GM18909 (cell line): ENCODE results near the gene GABBR2.
"Not testable (repeated sequence)": the region's sequence is repeated elsewhere in the genome, so short reads cannot be mapped to it uniquely, and the experiment has no call there.

Experiments used
- ATAC-seq: cut with Tn5 transposase; IDR thresholded peaks from one replicate; pipeline ENCODE4 v1.9.1; 2021; ENCODE audit warnings: mild to moderate bottlenecking; ENCODE audit not compliant: unreplicated experiment, poor library complexity

GABBR2 gene

DNA sequence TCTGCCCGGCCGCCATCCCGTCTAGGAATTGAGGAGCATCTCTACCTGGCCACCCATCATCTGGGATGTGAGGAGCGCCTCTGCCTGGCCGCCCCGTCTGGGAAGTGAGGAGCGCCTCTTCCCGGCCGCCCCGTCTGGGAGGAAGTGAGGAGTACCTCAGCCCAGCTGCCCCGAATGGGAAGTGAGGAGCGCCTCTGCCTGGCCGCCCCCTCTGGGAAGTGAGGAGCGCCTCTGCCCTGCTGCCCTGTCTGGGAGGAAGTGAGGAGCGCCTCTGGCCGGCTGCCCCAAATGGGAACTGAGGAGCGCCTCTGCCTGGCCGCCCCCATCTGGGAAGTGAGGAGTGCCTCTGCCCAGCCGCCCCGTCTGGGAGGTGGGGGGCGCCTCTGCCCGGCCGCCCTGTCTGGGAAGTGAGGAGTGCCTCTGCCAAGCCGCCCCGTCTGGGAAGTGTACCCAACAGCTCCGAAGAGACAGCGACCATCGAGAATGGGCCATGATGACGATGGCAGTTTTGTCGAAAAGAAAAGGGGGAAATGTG, 244.5 kb downstream of the GABBR2 start:
- ATAC-seq, result not testable (repeated sequence)

DNA sequence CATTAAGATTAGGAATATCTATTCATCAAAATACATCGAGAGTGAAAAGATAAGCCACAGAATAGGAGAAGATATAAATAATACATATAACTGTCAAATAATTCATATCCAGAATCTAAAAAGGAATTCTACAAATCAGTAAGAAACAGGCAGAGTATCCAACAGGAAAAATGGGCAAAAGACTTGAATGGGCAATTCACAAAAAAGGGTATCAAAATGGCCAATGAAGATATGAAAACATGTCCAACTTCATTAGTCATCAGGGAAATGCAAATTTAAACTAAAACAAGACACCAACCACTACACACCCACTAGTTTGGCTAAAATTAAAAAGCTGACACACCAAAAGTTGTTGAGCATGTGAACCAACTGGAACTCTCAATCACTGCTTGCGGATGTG, 246.4 kb downstream of the GABBR2 start:
- no peak for ATAC-seq

DNA sequence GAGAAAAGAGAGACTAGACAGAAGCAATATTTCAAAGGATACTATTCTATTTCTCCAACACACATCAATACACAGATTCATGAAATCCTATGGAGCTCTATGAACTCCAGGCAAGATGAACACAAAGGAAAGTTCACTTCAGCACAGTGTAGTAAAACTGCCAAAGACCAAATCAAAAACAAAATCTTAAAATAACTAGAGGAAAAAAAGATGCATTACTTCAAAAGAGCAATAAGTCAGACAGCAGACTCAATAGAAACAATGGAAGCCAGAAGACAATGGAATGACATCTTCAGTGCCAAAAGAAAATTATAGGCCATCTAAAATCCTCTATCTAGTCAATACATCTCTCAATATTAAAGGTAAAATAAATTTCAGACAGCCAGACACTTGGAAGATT, 248.0 kb downstream of the GABBR2 start:
- no peak for ATAC-seq

DNA sequence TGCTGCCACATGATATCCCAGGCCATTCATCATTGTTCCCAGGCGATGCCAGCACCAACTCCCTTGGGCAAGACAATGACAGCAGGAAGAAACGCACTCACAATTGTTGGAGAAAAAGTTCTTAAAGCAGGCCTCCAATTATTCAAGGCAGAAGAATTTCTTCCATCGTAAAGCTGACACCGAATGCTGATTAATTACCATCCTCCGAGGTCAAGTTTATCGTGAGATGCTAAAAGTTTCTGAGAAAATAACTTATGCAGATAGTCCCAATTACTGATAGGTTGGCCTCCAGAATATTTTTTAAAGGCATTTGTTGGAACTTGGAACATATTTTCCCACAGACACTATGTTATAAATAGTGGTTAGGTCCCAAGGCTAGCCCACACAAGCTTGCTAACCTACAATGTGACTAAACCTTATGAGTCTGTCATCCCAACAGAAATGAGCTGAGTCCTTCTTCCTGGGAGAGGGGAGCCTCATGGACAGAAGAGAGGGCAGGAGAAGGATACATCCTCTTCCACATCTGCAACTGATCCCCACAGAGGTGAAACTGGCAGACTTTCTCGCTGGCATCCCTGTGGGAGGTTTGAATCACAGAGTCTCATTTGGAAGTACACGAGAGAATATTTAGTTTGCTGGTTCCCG, 250.9 kb downstream of the GABBR2 start:
- ATAC-seq, result no peak

DNA sequence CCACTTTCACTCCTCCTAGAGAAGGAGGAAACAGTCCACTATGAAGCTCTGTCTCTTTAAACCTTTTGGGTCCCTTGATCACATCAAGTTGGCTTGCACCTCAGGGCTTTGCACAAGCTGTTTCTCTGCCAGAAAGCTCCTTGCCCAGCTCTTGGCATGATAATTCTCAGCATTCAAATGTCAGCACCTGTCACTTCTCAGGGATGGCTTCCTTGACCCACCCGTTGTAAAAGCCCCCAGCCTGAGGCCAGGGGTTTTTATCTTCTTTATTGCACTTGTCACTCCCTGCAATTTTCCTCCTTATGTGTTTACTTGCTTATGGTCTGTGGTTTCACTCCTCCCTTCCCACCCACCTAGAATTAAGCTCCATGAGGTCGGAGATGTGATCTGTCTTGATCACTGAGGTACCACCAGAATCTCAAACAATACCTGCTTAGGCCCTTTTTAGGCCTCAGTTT, 252.6 kb downstream of the GABBR2 start:
- no peak for ATAC-seq

DNA sequence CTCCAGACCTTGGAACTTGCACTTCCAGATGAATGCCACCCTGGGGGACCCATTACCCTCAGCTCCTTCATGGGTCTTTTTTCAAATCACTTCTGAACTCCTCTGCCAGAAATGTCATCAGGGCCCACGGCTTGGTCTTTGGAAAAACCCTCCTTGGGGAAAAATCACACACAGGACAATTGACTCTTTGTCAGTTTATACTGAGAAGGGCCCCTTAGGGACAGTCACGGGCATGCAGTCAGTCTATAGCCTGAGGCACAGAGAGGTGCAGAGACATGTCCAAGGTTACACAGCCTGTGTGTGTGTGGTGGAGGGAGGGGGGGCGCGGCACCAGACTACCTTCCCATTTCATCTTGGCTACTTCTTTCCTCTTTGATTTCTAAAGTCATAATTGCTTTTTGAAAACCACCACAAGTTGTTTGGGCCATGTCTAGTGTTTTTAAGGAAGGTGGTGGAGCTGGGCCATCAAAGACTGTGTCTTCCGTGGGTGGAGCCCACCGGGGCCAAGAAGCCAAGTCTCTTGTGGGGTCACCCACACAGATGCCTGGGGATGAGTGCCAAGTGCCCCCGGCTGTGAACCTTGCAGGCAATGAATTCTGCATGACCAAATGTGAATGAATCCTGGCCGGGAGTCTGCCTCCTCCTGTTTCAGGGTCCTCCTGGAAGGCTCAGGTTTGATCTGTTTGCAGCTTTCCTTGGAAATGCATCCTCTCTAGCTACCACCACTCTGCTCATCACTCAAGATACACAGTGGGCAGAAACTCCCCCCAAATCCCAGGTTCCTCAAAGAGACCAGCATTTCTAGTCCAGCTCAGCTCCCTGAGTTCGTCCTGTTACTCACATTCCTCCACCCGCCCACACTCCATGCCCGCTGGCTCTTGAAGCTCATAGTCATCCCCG, 253.2 kb downstream of the GABBR2 start:
- no peak for ATAC-seq

DNA sequence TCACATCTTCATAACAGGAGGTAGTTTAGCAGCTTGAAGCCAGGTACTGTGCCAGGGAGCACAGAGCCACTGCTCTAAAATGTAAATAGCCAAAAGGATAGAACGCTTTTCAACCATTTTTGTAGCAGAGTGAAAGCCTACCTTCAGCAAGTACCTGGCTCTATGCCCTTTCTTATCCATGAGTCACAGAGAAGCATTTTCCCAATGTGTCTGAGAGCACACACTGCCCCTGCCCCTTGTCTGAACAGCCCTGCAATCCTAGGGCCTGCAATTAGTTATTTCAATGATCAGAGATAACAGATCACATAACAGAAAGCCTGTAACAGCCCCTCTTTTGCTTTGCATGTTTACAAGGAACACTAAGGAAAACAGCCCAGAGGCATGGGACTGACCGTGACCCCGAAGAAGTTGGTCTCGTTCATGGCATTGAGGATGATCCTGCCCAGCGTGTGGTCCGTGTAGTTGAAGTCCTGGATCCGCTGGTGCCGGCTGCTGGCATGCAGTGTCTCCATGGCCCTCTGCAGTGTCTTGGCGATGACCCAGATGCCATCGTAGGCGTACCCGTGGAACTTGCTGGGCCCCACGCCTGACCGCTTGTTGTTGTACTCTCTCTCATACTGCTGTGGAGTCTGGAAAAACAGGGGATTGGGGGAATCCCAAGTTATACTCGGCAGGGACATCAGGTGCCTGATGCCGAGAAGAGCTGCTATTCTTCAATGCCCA, 255.0 kb downstream of the GABBR2 start:
- ATAC-seq, result no peak

DNA sequence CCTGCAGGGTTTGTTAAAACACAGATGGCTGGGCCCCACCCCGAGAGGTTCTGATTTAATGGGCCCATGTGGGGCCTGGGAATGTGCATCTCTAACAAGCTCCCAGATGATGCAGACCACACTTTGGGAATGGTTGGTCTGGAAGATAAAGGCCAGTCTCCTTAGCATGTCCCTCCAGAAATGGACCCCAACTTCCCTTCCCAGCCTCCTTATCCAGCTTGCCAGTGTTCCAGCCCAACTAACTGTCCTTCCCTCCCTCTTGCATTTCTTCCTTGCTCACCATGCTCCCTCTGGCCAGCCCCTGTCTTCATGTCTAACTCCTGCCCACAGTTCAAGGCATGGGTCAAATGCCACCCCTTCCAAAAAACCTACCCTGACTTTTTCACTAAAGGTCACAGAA, 257.2 kb downstream of the GABBR2 start:
- no peak for ATAC-seq

DNA sequence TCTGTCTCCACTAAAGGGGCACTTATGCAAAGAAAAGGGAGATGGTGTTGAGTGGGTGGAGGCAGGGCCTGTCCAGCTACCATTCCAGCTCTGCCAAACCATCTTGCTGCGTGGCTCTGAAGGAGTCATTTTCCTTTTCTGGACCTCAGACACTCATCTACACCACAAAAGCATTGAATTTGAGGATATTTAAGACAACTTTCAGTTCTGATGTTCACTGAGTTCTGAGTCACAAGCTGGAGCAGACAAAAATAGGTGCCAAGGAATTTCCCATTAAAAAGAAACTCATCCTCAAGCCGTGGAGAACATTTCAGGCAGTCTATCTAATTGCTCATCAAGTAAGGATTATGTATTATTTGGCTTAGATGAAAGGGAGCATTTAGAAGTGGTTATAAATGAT, 258.2 kb downstream of the GABBR2 start:
- ATAC-seq, result no peak

DNA sequence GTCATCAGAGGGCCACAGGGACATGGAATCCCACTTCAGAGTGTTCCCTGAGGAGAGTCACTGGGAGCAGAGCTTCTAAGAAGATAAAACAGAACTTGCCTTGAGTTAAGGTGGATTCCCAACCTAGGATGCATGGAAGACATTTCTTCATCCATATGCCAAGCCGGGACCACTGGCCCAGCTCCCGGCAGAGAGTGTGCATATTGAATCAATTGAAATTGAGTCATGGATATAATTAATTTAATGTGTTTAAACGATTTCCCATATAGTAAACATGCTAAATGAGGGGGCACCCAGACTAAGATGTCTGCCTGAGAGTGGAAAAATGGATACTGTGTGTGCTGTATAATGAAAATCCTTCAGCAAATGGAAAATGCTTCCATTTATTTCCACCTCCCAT, 258.9 kb downstream of the GABBR2 start:
- no peak for ATAC-seq

DNA sequence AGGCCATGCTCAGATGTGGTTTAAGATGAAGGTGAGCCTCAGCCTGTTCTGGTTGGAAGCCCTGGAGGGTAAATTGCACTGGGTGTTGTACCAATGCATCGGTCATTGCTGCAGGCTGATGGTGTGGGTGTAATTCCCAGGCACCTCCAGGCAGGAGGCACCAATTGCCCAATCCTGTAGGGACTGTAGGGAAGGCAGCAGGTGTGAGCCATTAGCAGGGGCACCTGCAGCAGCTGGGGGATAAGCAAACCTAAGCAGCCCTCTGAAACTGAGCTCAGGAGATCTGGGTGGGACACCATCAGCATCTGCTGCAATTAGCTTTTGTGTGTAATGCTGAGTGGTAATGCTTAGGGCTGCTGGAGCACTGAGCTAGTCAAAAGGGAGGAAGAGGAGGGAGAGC, 263.2 kb downstream of the GABBR2 start:
- no peak for ATAC-seq

DNA sequence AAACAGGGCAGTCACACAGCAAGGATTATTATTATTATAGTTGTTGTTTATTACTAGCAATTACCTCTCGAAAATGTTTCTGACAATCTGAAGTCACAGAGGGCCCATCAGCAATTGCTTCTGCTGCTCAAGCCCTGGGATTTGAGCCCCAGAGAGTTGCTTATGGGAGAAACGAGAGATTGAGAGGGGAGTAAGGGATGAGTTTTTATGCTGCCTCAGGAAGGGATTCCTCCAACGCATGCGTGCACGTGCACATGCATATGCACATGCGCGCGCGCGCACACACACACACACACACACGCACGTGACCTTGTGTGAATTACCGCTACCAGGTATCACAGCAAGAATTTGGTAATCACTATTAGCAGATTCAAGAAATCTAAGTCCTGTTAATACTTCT, 264.1 kb downstream of the GABBR2 start:
- ATAC-seq, result no peak

DNA sequence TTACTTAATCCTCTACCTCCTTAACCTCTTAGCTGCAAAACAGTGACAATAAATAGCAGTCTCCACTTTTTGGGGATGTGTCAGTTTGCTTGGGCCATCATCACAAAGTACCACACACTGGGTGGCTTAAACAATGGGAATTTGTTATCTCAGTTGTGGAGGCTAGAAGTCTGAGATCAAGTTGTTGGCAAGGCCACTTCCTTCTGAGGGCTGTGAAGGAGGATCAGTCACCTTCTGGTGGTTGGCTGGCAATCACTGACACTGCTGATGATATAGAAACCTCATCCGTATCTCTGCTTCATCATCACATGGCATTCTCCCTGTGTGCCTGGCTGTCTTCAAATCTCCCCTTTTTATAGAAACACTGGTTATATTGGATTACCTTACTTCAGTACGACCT, 266.2 kb downstream of the GABBR2 start:
- no peak for ATAC-seq

DNA sequence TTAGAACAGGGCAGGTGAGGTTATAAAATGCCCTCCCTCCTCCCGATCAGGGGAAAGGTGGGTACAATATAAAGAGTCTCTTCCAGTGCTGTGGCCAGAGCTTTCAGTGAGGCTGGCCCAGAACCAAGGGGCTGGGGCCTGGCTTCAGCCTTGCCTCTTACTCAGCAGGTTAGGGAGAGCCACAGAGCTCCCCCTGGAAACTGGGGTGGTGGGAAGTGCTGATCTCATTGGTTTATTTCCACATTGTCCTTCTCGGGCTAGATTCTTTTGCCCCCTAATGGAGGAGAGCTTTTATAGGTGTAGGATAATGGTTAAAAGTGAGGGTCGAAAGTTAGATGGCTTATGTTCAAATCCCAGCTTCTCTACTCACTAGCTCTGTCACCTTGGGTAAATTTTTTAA, 266.6 kb downstream of the GABBR2 start:
- no peak for ATAC-seq

DNA sequence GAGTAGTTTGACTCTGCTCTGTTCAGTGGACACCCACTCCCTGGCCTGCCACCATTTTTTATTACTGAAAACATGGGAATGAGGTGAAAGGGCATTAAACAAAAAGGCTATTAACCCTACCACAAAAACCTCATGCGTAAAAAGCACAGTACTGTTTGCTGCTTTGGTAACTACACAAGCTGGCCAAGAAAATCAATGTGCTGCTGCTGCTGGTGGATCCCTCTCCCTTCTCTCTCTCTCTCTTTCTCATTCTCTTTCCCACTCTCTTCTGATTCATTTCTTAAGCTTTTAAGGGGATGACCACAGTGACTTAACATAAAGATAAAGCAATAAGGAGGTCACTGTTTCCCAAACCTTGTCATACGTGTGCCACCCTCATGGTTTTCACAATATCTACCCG, 270.1 kb downstream of the GABBR2 start:
- ATAC-seq, result no peak

DNA sequence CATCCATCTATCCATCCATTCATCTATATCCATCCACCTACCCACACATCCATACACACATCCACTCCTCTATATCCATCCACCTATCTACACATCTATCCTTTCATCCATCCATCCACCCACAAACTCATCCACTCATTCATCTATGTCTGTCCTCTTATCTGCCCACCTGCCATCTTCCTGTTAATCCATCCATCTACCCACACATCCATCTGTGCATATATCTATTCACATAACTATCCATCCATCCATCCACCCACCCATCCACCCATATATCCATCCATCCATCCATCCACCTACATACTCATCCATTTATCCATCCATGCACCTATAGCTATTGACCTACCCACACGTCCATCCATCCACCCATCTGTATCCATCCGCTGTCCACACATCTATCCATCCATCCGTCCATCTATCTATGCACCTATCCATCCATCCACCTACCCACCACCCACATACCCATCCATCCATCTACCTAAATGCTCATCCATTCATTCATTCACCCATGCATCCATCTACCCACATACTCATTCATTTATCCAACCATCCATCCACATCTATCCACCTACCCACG, 271.2 kb downstream of the GABBR2 start:
- no peak for ATAC-seq

DNA sequence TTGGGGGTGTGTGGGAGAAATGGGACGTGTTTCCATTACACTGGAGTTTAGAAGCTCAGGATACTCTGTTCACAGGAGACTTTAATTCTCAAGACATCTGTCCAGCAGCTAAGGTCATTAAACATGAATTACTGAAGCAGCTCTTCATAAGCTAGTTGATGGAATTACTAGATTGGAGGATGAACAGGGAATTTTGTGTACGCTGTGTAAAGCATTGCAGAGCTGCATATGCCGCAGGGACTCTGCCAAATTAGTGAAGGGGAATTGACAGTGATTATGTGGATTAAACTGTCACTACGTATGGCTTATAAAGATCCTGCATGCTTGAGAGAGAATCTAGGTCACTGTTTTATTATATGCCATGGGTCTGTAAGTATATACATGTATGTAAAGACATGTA, 275.8 kb downstream of the GABBR2 start:
- ATAC-seq, result no peak

DNA sequence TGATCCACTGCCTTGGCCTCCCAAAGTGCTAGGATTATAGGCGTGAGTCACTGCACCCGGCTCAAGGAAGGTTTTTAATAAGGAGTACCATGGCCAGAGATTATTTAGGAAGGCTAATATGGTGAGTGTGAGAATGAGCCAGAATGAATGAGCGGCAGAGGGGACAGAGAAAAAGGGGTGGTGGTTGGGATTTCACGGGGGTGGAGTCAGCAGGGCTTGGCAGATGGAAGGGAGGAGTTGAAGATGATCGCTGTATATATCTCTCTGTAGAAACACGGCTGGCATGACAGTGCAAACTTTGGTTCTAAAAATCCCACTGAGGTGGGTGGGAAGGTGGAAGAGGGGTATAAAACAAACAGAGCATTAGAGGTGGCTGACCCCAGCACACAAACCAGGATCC, 276.6 kb downstream of the GABBR2 start:
- ATAC-seq, result no peak

DNA sequence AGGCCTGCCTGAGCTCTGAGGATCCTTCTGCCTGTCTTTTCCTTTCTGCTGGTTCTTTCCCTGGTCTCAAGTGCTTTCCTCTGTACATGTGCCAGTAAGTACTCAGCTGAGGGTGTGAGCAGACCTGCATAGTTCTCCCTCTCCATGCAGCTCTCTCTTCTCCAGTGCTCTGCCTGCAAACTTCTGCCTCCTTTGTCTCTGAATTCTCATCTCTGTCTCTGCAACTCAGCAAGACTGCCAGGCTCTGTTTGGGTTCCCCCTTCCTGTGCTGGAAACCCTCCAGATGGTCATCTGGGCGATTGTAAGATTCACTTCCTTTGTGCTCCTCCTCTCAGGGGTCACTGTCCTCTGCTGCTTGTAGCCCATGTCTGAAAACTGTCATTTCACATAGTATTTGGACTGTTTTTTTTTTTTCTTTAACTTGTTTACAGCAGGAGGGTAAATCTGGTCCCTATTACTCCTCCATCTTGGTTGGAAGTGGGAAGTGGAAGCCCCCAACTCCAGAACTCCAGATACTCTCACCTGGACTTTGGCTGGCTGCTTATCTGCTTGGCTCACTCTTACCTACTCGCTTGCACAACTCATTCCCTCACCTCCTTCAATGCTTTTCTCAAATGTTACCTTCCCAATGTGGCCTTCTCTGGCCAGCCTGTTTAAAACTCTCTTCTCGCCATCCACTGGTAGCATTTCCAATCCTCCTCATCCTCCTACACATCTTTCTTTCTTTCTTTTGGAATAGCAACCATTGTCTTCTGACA, 278.0 kb downstream of the GABBR2 start:
- no peak for ATAC-seq

DNA sequence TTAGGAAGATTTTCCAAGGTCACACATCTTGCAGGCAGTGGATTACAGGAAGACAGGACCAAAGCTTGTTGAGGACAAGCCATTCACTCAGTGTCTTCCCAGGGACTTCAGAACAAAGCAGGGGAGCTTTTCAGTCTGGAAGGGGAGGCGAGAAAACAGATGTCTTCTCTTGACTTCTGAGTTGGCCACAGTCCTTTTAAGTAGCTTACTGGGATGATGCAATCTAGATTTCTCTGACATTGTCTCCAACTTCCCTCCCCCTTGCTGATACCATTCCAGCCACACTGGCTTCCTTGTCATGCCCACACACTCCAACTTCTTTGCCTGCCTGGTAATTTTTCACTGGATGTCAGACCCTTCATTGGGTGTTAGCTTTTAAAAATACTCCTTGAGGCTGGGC, 279.1 kb downstream of the GABBR2 start:
- ATAC-seq, result no peak
